Ishikawa (cell line): ENCODE results near the gene QSOX2.

Experiments
- EGR1 ChIP-seq: IDR thresholded peaks from 2 replicates; pipeline ENCODE4 v1.6.1; 2012
- EP300 ChIP-seq: IDR thresholded peaks from 2 replicates; pipeline ENCODE4 v1.6.1; 2012; ENCODE audit warnings: borderline replicate concordance
- FOXM1 ChIP-seq: IDR thresholded peaks from 2 replicates; pipeline ENCODE4 v1.6.1; 2012; ENCODE audit warnings: low read depth, borderline replicate concordance
- MAX ChIP-seq: IDR thresholded peaks from 2 replicates; pipeline ENCODE4 v1.6.1; 2012
- TAF1 ChIP-seq: IDR thresholded peaks from 2 replicates; pipeline ENCODE4 v1.6.1; 2012; ENCODE audit warnings: low read depth, mild to moderate bottlenecking
- USF1 ChIP-seq: IDR thresholded peaks from 2 replicates; pipeline ENCODE4 v1.6.1; 2012
- ZBTB7A ChIP-seq: IDR thresholded peaks from 2 replicates; pipeline ENCODE4 v1.6.1; 2012; ENCODE audit warnings: low read depth

- TF ChIP-seq MAX, result no peak
- no peak for TF ChIP-seq EP300
- TF ChIP-seq ZBTB7A, result no peak
- TF ChIP-seq FOXM1, result no peak
- no peak for TF ChIP-seq EGR1
- TF ChIP-seq USF1, result no peak
- no peak for TF ChIP-seq TAF1
These were observed 26.3 kb downstream of the QSOX2 start for GRCh38 chr9:136219276-136219675.
